ENCODE results near the gene CPB1. TPM values are rescaled to one million over a fixed set of nuclear protein-coding genes. Genes with fewer than 3 reads are reported as not detected.

CPB1 gene
- total and polyA plus RNA-seq, 9 donors, result 0.11 to 19.1 (median 5.5) TPM; not detected in 3

DNA sequence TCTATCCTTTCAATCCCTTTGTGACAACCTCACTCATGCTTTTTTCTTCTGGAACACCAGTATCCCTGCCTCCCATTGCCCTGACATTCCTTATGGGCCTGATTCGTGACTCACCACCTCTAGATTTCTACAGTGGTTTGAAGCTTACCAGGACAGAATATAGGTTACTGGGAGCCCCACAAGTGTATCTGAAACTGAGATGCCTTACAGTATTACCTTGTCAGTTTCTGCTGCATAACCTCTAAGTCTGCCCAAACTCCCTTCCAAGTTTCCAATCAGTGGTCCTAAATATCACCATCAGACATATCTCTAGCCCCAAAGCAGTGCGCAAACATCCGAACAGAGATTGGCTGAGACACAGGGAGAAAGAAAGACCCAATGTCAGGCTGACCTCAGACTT lies 5.6 kb downstream of the CPB1 start:
- no peak for DNase-seq
- no peaks in the 10 kb centered on the region for H3K27me3 ChIP-seq
- TF ChIP-seq, protein P1, sequence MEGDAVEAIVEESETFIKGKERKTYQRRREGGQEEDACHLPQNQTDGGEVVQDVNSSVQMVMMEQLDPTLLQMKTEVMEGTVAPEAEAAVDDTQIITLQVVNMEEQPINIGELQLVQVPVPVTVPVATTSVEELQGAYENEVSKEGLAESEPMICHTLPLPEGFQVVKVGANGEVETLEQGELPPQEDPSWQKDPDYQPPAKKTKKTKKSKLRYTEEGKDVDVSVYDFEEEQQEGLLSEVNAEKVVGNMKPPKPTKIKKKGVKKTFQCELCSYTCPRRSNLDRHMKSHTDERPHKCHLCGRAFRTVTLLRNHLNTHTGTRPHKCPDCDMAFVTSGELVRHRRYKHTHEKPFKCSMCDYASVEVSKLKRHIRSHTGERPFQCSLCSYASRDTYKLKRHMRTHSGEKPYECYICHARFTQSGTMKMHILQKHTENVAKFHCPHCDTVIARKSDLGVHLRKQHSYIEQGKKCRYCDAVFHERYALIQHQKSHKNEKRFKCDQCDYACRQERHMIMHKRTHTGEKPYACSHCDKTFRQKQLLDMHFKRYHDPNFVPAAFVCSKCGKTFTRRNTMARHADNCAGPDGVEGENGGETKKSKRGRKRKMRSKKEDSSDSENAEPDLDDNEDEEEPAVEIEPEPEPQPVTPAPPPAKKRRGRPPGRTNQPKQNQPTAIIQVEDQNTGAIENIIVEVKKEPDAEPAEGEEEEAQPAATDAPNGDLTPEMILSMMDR (IDR thresholded peaks at IDR 0.05), result no peak
- no peak for TF ChIP-seq POLR2A (IDR thresholded peaks at IDR 0.05)
- no peak for TF ChIP-seq EP300 (IDR thresholded peaks at IDR 0.05)
- WGBS, 3 donors, result 80 to 82% (median 82%) methylated on average over 3 of the region's 3 CpGs
- no peak overlapping the region for H3K27ac ChIP-seq
- intact Hi-C loops (cut with DNase I), result no loop called here
- H3K36me3 ChIP-seq, result no peaks in the 10 kb centered on the region
- H3K9me3 ChIP-seq, result no peaks in the 10 kb centered on the region
- H3K4me3 ChIP-seq, result no peak overlapping the region
- no peaks in the 10 kb centered on the region for H3K4me1 ChIP-seq (ENCODE audit: insufficient read depth)

DNA sequence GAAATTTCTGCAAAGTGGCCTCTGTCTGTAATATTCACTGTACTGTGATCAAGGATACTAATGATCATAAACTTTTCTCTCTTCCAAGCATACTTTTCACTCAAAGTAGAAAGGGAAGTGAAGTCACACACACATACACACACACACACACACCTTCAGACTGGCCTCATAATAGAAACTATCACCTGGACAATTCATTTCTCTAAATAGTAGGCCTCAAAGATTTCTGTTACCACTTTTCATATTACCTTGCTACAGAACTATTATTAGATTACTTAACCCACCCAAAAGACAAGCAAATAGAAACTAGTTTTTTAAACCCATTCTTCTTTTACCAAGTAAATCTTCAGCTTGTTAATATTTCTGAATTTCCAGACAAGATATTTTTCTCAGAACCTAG lies 12.2 kb downstream of the CPB1 start:
- Histone ChIP-seq H3K27ac (no peak overlapping the region), H3K4me1 (ENCODE audit: insufficient read depth) (no peaks in the 10 kb centered on the region), H3K27me3 (no peaks in the 10 kb centered on the region), H3K36me3 (no peaks in the 10 kb centered on the region), H3K4me3 (no peak overlapping the region), H3K9me3 (no peaks in the 10 kb centered on the region)
- intact Hi-C loops (cut with DNase I), result no loop called here
- no peak for DNase-seq
- TF ChIP-seq POLR2A (IDR thresholded peaks at IDR 0.05) (no peak), EP300 (IDR thresholded peaks at IDR 0.05) (no peak)
- TF ChIP-seq, protein P1 (IDR thresholded peaks at IDR 0.05), result no peak

DNA sequence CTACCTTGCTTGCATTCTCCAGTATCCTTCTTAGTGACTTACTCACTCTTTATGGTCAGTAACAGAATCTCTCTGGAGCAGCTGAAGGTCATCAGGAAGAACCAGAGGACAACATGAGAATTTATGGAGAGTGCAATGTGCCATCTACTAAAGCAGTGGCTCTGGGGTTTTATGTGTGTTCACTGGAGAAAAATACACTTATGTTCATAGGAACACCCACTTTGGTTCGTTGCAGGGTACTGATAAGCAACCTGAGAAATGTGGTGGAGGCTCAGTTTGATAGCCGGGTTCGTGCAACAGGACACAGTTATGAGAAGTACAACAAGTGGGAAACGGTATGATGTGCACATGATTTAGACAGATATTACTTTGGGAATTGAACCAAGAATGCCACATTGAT lies 12.8 kb downstream of the CPB1 start:
- Histone ChIP-seq H3K27ac (no peak overlapping the region), H3K36me3 (no peaks in the 10 kb centered on the region), H3K4me1 (ENCODE audit: insufficient read depth) (no peaks in the 10 kb centered on the region), H3K27me3 (no peaks in the 10 kb centered on the region), H3K4me3 (no peak overlapping the region), H3K9me3 (no peaks in the 10 kb centered on the region)
- intact Hi-C loops (cut with DNase I), result no loop called here
- WGBS, 3 donors, result 47 to 60% (median 48%) methylated on average over 4 of the region's 4 CpGs
- DNase-seq, result no peak
- TF ChIP-seq, protein P1 (IDR thresholded peaks at IDR 0.05), result no peak
- no peak for TF ChIP-seq POLR2A (IDR thresholded peaks at IDR 0.05)
- TF ChIP-seq EP300 (IDR thresholded peaks at IDR 0.05), result no peak

DNA sequence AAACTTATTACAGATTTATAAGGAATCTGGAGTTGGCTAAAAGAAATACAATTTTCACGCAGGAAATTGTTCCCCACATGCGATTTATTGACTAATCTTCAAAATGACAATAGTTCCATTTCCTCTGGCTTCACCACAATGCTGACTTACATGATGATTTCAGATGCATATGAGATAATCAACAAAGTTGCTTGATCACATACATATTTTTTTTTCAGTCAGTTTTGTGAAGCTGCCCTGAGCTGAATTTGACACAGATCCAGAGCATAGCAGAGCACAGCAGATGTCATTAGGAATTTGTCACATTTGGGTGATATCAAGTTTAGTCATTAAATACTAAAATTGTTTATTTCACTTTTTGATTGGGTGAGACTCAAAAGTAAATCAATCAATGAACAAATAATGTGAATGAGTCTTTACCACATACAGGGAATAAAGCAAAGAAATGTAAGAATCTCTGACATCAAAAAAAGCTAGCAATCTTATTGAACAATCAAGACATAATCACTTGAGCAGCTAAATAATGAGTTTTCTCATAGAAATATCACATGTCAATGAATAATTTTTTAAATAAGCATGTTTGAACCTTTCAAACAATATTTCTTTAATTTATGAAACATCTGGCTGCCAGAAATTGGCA lies 18.3 kb downstream of the CPB1 start:
- Histone ChIP-seq H3K27me3 (no peaks in the 10 kb centered on the region), H3K4me1 (ENCODE audit: insufficient read depth) (no peaks in the 10 kb centered on the region), H3K27ac (no peak overlapping the region), H3K4me3 (no peak overlapping the region), H3K9me3 (no peaks in the 10 kb centered on the region), H3K36me3 (no peaks in the 10 kb centered on the region)
- DNase-seq, result no peak
- intact Hi-C loops (cut with DNase I), result no loop called here
- no peak for TF ChIP-seq EP300 (IDR thresholded peaks at IDR 0.05)
- no peak for TF ChIP-seq POLR2A (IDR thresholded peaks at IDR 0.05)
- 88 to 95% (median 92%) methylated on average over 2 of the region's 2 CpGs for WGBS, 3 donors

DNA sequence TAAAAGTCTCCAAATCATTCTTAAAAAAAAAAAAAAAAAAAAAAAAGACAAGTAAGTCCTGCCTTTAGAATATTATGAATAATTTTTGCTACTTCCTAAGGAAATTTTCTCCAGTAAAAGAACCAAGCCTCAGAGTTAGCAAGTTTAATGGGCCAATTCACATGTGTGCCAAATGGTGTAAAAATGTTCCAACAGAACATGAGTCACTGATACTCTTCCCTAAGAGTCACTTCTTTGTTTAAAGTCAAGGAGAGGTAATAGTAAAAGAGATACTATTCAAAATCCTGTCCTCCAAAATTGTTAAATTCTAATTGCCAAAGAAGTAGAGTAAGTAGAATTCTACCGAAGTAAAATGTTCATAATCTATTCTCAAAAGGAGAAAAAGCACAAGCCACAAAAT lies 19.7 kb downstream of the CPB1 start:
- Histone ChIP-seq H3K36me3 (no peaks in the 10 kb centered on the region), H3K27me3 (no peaks in the 10 kb centered on the region), H3K4me1 (ENCODE audit: insufficient read depth) (no peaks in the 10 kb centered on the region), H3K27ac (no peak overlapping the region), H3K4me3 (no peak overlapping the region), H3K9me3 (no peaks in the 10 kb centered on the region)
- intact Hi-C loops (cut with DNase I), result no loop called here
- no peak for DNase-seq
- 16 to 33% (median 29%) methylated on average over 1 of the region's 1 CpG for WGBS, 3 donors
- TF ChIP-seq, protein P1 (IDR thresholded peaks at IDR 0.05), result no peak
- TF ChIP-seq EP300 (IDR thresholded peaks at IDR 0.05) (no peak), POLR2A (IDR thresholded peaks at IDR 0.05) (no peak)

Data from ovary (tissue), 9 donors.